Stimulated activated naive CD4-positive, alpha-beta T cell treated with Interleukin-2 at 50 U/mL for 16 hours (primary cell): ENCODE measurements around the gene ZNF491.
"Not testable (repeated sequence)": the region's sequence is repeated elsewhere in the genome, so short reads cannot be mapped to it uniquely, and the experiment has no call there.

Experiments
- DNase-seq: peaks from one replicate; lab custom pipeline; 2025; lab: John Stamatoyannopoulos, UW

ZNF491 gene

DNA sequence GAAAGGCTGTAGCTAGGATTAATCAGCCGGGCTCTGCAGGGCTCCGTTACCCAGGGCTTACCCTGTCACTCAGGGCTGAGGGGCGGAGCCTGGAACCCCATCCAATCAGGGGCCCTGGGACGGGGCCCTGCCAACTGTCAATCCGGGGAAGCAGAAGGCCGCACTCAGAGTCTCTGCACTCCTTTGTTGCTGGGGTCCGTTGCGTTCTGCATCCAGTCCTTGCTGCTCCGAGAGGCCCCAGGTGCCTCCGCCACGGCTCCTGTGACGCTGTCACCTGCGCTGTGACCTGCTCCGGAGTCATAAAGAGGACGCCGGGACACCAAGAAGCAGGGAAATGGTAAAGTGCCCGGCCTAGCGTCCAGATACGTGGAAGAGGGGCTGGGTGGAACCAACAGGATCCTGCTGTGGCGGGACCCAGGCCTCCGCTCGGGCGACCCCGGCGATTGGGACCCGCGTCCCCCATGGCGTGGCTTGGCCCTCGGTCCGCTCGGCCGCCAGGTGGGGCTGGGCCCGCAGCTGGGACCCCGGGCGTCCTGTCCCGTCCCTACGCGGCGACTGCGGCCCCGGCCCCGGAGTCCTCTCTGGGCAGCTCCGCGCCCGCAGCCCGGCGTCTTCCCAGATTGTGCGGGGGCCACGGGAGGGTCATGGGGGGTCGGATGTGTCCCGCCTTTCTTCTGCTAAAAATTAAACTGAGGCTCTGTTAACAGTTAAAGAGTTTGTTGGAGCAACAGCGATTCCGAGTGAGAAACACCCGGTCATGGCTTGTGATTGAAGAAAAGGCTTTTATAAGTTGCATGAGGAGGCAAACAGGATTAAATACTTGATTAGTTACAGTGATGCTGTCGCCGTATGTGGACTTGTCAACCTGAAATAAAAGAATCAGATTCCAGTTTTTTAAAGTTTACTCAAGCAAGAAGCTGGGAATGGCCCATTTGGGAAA is at the start of gene ZNF491:
Gene ZNF491, plus strand, starts transcription at position 133 of the 940 bp plus-strand sequence. CDS start 7,431 bp downstream, outside the sequence.
- peak; percentile 83 for DNase-seq

DNA sequence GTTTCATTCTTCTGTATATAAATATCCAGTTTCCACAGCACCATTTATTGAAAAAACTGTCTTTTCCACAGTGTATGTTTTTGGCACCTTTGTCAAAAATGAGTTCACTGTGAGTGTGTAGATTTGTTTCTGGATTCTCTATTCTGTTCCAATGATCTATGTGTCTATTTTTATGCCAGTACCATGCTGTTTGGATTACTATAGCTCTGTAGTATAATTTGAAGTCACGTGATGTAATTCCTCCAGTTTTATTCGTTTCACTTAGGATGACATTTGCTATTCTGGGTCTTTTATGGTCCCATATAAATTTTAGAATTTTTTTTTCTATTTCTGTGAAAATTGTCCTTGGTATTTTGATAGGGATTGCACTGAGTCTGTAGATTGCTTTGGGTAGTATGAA is 48.6 kb upstream of the ZNF491 start:
- DNase-seq: no peak

DNA sequence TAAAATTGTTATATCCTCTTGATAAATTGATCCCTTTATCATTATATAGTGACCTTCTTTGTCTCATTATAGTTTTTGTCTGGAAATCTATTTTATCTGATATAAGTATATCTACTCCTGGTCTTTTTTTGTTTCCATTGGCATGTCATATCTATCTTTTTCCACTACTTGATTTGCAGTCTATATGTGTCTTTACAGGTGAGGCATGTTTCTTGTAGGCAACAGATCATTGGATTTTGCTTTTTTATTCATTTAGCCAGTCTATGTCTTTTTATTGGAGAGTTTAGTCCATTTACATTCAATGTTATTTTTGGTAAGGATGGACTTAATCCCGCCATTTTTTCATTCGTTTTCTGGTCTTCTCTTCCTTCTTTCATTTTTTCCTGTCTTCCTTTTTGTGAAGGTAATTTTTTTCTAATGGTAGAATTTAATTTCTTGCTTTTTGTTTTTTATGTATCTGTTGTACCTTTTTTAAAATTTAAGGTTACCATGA is 46.0 kb upstream of the ZNF491 start:
- DNase-seq: no peak

DNA sequence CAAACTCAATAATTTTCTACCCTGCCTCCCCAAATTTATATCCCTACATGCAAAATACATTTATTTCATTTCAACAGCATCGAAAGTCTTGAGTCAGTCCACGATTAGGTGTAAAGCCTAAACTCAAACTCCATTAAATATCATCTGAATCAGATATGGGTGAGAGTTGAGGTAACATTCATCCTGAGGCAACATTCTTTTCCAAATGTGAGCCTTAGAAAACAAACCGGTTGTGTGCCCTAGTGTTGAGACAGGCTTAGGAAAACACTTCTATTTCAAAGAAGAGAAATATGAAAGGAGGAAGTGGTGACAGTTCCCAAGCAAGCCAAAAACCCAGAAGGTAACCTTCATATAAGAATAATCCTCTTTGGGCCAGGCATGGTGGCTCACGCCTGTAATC is 43.7 kb upstream of the ZNF491 start:
- DNase-seq: no peak

DNA sequence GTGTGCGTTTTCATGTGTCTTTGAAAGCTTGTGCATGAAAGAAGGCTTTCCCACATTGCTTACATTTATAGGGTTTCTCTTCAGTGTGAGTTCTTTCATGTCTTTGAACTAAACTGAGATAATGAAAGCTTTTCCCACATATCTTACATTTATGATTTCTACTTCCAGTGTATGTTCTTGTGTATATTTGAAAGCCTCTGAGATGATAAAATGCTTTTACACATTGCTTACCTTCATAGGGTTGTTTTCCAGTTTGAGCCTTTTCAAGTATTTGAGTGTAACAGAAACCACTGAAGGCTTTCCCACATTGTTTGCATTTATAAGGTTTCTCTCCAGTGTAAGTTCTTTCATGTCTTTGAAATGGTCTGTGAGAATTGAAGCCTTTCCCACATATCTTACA is 41.4 kb upstream of the ZNF491 start:
- no peak for DNase-seq

DNA sequence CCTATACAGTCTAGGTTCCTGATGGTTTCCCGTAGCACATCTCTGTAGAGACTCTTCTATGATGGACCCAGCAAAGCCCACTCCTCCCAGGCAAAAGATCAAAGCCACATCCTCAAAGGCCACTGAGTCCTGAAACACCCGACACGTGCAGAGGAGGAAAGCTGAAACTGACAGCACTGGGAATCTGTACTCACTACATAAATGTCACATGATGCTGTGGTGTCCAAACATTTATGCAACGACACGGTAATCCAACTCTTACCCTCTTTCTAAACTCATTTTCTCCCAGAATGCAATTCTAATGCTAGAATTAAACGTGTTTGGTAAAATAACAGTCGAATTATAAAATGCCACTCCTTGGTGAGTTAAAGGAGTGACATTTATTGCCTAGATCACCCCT is 38.5 kb upstream of the ZNF491 start:
- no peak for DNase-seq

DNA sequence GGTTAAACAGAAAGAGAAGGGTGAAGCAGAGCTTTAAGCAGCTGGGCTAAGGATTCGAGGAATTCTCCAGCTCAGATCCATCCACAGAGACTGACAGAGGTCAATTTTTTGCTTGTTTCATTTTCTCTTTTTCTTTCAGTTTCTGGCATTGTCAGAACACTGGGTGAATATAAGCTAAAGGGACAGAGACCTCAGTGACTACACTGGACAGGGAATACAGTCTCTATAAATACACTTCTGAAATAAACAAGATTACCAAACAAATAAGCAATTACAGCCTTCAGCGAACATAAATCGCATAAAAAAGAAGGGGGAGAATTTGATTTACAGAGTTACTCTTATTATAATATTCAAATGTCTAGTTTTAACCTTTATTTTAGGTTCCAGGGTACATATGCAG is 35.2 kb upstream of the ZNF491 start:
- DNase-seq: no peak

DNA sequence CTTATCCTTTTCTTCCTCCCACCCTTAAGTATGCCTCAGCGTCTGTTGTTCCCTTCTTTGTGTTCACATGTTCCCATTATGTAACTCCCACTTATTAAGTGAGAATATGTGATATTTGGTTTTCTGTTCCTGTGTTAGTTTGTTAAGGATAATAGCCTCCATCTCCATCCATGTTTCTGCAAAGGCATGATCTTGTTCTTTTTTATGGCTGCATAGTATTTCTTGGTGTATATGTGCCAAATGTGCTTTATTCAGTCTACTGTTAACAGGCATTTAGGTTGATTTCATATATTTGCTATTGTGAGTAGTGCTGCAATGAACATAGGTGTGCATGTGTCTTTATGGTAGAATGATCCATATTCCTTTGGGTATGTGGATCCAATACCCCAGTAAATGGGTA is 34.7 kb upstream of the ZNF491 start:
- DNase-seq: no peak

DNA sequence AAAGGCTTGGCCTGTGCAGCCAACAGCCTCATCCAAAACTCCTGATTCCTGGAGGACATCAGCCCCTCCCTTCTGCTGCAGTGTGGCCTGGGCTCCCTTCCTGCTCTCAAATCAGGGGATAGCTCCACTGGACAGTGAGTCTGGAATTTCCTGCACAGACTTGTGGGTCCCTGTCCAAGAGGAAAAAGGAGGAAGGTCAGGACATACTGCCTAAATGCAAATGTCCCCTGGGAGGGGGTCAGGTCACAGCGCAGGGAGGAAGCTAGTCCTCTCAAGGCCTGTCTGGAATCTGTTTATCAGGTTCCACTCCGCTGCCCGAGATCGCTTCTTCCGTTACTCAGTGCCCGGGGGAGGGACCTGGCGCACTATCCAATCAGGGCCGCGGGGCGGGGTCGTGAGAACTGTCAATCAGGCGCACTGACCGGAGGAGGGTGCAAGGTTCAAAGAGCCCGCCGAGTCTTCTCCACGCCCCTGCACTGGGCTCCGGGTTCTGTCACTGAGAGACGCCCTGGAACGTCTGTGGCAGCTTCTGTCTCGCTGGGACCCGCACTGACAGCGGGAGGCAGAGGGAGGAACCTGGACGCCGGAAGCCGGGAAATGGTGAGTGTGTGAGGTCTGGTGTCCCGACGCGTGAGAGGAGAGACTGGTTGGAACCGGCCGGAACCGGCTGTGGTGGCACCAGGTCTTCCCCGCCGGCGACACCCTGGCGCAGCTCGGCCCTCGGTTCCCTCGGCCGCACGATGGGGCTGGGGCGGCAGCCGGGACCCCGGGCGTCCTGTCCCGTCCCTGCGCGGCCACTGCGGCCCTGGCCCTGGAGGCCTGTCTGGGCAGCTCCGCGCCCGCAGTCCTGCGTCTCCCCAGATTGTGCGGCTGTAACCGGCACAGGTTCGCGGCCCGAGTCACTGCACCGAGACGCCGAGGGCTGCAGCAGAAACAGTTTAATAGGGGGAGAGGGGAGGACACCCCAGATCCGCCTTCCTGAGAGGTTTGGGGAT is 31.4 kb upstream of the ZNF491 start, which contains the start of gene ZNF441:
Gene ZNF441, plus strand, starts transcription at position 404 of the 995 bp plus-strand sequence. Its CDS starts 194 bp downstream, at position 598.
- peak; percentile 92 for DNase-seq

DNA sequence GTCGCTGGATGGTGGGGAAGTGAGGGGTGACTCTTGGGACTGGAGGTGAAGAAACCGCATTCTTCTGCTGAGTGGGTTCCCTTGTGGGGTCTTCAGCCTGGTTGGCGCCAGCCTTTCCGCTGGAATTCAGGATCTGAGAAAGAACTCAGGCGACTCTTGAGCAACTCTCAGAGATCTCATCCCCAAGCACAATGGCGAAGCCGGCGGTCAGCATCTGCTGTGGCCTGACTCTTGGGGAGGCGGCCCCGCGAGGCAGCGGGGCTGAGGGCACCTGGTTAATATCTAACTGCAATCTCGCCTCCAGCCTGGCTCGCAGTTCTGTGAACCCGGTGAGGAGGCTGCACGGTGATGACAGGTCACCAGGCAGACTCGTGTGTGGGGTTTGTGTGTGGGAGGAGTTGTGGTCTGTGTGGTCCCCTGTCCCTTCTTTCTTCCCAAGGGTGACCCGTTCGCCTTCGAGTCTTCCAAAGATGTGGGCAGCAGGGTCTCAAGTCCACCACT is 30.6 kb upstream of the ZNF491 start:
- DNase-seq: peak; percentile 11

DNA sequence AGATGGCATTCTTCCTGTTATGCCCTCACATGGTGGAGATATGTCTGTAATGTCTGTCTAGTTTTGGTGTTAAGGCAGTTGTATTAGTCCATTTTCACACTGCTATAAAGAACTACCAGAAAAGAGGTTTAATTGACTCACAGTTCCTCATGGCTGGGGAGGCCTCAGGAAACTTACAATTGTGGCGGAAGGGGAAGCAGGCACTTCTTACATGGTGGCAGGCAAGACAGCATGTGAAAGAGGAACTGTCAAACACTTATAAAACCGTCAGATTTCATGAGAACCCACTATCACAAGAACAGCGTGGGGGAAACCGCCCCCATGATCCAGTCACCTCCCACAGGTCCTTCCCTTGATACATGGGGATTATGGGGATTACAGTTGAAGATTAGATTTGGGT is 28.3 kb upstream of the ZNF491 start:
- no peak for DNase-seq

DNA sequence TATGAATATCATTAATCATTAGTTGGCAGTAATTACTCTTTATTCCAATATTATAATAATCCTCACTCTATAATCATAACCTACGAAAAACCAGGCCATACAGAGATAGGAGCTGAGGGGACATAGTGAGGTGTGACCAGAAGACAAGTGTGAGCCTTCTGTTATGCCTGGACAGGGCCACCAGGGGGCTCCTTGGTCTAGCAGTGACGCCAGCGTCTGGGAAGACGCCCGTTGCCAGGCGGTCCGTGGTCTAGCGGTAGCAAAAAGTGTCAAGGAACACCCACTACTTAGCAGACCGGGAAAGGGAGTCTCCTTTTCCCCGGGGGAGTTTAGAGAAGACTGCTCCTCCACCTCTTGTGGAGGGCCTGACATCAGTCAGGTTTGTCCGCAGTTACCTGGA is 26.8 kb upstream of the ZNF491 start:
- DNase-seq: not testable (repeated sequence)

DNA sequence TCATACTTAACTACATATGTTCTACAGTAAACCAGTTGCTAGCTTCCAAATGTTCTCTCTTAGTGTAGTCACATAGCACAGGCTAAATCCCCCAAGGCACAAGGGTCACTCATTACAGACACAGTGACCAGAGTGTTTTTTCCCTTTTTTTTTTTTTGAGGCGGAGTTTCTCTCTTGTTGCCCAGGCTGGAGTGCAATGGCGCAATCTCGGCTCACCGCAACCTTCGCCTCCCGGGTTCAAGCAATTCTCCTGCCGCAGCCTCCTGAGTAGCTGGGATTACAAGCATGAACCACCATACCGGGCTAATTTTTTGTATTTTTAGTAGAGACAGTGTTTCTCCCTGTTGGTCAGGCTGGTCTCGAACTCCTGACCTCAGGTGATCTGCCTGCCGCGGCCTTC is 21.7 kb upstream of the ZNF491 start:
- DNase-seq: not testable (repeated sequence)

DNA sequence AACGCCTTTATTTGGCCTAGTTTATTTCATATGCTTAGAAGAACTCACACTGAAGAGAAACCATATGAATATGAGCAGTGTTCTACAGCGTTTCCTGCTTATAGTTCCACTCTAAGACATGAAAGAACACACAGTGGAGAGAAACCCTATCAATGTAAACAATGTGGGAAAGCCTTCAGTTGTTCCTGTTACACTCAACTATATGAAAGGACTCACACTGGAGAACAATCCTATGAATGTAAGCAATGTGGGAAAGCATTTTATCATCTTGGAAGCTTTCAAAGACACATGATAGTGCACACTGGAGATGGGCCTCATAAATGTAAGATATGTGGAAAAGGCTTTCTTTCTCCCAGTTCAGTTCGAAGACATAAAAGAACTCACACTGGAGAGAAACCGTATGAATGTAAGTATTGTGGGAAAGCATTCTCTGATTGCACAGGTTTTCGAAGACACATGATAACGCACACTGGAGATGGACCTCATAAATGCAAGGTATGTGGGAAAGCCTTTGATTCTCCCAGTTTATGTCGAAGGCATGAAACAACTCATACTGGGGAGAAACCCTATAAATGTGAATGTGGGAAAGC is 17.8 kb upstream of the ZNF491 start:
- DNase-seq: no peak

DNA sequence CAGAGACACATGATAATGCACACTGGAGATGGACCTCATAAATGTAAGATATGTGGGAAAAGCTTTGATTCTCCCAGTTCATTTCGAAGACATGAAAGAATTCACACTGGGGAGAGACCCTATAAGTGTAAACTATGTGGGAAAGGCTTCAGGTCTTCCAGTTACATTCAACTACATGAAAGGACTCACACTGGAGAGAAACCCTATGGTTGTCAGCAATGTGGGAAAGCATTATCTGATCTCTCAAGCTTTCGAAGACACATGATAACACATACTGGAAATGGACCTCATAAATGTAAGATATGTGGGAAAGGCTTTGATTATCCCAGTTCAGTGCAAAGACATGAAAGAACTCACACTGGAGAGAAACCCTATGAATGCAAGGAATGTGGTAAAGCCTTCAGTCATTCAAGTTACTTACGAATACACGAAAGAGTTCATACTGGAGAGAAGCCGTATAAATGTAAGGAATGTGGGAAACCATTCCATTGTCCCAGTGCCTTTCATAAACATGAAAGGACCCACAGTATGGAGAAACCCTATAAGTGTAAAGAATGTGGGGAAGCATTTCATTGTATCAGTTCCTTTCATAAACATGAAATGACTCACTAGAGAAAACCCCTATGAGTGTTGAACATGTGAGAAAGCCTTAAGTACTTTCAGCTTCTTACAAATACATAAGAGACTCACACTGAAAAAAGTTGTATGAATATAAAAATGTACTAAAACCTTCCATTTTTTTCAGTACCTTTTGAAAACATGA is 16.8 kb upstream of the ZNF491 start:
- DNase-seq: no peak

DNA sequence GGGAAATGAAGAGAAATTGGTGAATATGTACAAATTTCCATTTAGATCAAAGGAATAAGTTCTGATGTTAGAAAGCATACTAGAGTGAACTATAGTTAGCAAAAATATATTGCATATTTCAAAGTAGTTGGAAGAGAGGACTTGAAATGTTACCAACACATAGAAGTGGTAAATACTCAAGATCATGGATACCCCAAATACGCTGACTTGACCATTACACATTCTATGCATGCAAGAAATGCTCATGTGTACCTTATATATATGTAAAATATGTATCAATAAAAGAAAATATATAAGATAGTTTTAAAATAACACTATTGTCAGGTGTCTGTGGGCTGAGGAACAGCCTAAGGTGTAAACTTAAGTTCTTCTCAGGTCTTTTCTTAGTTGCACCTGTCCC is 14.6 kb upstream of the ZNF491 start:
- no peak for DNase-seq

DNA sequence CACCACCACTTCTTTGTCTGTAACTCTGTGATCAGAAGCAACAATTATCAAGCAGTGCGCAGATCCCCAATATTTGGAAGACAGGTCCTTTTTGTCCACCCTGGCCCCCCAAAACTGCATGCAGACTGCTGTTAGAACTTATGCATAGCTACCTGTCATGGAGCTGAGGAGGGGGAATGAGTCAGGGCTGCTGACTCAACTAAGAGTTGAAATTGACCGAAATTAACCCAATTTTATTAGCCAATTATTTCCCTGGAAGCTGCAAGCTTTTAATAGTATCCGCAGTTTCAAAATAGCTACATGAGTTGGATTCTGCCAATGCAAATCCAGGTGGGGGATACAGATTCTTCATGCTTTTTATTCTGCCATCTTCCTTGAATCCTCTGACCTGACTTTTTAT is 14.0 kb upstream of the ZNF491 start:
- no peak for DNase-seq

DNA sequence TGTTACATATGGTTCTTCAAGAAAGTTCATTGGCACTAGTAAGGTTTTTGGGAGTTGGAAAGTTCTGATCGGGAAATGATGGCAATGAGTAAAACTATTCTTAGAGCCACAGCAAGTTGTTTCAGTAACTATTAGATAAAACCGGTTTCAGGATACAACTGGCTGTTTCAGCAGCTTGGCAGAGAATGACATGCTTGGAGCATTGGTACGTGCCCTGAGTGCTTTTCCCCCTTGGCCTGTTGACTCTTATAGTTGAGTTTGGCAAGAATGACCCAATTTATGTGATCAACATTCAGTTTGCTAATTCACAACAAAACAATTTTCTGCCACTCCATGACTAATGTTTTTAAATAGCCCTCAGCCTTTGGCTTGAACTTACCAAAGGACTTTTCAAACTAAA is 10.8 kb upstream of the ZNF491 start:
- DNase-seq: no peak

DNA sequence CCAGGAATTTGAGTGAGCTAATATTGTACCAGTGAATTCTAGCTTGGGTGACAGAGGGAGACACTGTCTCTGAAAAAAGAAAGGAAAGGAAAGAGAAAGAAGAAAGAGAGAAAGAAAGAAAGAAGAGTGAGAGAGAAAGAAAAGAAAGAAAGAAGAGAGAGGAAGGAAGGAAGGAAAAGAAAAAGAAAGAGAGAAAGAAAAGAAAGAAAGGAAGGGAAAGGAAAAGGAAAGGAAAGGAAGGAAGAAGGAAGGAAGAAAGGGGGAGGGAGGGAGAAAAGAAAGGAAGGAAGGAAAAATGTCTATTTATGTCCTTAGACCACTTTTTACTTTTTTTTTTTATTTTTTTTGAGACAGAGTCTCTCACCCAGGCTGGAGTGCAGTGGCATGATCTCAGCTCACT is 5.4 kb upstream of the ZNF491 start:
- DNase-seq: no peak

DNA sequence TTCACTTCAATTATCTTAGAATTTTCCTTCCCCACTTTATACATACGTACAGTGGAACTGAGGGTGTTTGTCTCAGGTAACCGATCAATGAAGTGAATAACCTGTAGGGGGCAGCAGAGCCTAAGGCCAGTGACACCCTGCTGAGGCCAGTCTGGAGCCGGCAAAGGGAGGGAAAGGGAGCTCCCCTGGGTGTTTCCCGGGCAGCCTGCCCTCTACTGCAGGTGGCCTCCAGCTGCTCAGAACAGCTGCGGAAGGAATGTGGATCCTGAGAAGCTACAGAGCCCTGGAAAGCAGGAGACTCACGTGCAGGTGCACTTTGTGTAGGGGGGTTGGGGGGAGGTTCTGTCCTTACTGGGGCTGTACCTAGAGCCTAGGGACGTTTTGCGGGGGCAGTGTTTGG is 832 bp upstream of the ZNF491 start:
- DNase-seq: peak; percentile 49
